ENCODE data around the gene ANXA6.
A peak's percentile ranks its signal among the peaks of the same experiment; 100 is the strongest.

ANXA6 gene

DNA sequence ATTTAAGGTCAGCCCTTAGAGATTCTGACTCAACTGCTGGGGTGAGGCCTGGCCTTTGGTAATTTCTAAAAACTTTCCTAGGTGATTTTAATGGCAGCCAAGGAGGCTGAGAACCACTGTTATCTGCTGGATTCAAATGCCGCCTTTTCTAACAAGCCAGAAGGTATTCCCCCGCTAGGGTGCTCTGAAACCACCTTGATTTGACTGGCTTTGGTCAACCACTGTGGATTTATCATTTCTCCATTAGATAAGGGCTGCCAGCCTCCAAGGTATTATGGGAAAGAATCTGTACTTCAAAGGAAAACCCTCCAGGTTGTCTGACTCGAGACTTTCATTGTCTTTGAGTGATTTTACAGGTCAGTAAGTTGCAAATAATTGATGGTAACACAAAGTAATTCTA lies 4.3 kb downstream of the ANXA6 start:
- no peak for DNase-seq (ENCODE audit: low spot score)

DNA sequence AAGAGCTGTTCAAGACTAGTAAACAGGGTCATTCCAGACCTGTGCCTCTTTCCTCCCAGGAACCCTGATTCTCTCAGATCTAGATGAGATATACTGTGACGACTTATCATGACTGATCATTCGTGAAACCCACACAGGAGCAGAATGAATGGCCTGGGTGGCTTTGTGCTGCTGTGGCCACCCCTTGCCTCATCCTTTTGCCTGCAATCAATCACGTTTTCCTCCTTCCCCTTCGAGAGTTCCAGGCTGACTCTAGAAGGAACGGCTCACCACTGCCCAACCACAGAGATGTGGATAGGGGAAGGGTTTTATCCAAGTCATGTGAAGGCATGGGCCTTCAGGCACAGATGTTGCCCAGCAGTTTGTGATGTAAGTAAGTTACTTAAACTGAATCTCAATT lies 5.8 kb downstream of the ANXA6 start:
- no peak for DNase-seq (ENCODE audit: low spot score)

DNA sequence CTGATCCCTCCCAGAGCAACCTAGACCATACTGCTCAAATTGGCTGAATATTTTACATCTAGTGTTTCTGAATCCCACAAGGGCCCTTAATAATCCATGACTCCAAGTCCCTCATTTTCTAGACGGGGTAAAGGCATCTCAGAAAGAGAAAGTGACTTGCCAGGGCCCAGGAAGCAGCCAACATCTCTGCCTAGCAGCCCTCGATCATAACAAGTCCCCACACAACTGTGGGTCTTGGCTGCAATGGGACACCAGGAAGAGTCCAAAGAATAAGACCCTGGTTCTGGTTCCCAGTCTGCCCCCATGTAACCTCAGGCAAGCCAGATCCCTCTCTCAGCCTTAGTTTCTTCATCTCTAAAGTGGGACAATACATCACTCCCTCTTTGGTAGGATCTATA lies 6.3 kb downstream of the ANXA6 start:
- DNase-seq (ENCODE audit: low spot score), result peak; percentile 31

DNA sequence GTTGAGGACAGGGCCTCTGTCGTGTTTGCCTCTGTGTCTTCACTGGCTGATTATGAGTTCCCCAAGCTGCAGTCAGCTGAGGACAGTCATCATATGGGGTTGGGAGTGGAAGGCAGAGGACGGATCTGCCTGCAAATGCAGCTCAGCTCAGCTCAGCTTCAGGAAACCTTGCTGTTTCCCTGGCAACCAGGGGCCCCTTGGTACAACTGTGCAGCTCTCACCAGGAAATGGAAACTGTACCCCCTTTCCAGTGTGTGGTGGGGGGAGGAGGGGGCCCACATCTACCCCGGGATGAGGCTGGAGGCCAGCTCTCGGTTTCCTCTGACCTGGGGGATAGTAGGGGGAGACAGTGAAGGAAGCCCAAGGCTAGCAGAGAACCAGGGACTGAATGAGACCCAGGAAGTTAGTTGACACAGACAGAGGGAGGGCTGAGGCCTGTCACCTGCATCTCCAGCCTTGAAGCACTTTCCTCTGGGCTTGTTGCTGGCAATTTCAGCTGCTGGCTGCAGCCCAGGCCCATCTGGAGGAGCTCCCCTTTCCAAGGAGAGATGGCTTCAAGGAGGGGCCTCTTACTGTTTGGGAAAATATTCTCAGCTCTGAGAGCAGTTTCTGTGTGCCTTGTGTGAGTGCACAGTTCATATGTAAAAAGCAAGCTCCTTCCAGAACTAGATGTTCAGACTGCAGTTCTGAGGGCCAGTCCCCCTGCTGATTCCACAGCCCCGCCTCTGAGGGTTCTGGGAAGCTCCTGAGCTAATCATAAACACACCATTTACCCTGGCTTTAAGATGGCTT lies 6.9 kb downstream of the ANXA6 start:
- peak; percentile 80 for DNase-seq (ENCODE audit: low spot score)

DNA sequence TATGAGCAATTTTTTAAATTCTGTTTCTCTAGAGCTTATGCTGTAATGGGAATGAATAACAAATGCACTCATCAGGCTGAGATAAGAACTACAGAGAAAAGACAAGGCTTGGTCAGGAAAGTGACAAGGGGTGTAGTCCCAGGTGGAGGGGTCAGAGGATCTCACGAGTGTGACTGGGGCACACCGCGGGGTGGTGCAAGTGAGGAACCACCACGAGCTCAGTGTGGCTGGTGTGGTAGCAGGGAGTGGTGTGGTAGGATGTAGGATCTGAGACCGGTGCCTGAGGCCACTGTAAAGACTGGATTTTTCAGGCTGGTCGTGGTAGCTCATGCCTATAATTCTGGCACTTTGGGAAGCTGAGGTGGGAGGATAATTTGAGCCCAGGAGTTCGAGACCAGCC lies 9.0 kb downstream of the ANXA6 start:
- DNase-seq (ENCODE audit: low spot score), result peak; percentile 25

DNA sequence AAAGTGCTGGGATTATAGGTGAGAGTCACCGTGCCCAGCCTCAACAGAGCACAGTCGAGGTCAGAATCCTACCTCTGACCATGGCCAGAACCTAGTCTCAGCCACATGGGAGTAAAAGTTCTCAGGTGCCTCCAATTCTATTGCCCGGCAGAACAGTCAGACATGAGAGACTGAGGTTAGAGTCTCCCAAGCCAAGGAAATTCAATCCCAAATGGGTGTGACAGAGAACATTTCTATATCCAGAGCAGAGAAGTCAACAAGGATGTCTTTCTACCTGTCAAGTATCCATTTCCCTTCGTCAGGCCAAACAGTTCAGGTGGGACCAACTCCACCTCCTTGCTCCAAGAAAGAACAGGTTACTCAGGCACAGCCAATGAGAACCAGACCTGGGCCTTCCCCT lies 10.5 kb downstream of the ANXA6 start:
- no peak for DNase-seq (ENCODE audit: low spot score)

DNA sequence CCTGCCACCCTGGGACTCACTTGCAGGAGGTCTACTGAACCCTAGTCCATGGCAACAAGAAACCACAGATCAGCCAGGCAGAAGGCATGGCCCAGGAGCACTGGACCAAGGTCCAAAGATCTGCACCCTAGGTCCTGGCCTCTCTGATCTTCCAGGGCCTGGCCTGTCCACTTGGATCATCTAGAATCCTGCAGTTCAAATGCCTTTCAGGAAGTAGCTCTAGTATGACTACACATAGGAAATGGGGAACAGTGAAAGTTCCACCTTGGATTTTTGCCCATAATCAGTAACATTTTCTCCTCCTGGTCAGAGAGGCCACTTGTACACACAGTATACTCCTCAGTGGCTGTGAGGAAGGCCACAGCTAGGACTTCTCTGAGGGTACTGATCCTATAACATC lies 11.5 kb downstream of the ANXA6 start:
- DNase-seq (ENCODE audit: low spot score), result no peak

DNA sequence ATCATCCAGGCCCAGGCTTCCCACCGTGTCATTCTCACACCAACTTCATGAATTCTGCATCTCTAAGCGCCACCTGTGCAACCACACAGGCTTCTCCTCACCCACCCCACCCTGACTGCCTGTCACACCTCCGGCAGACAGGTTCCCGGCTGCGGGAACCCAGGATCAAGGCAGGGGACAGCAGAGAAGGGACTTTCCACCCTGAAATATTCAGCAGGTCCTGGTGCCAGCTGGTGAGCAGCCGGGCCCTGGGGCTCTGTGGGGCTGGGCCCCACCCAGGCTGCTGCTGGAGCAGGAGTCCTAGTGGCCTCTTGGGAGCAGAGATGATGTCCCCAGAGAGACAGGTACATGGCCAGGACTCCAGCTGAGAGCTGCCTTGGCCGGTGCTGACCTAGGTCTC lies 12.7 kb downstream of the ANXA6 start:
- DNase-seq (ENCODE audit: low spot score), result no peak

DNA sequence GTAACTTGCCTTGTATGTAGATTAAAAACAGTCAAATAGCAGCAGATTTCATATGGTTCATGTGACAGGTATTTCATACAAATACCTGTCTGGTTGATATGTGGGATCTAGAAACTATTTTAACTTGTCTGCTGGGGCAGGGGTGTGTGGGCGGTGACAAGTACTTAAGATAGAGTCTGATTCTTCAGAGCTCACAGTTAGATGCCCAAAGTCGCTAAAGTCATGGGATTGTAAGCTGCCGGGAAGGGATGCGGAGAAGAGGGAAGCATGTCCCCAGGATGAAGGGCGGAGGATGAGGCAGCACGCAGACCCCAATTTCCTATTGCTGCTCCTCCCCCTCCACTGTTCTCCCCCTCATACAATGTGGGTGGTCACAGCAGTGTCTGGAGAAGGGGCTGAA lies 13.3 kb downstream of the ANXA6 start:
- no peak for DNase-seq (ENCODE audit: low spot score)

DNA sequence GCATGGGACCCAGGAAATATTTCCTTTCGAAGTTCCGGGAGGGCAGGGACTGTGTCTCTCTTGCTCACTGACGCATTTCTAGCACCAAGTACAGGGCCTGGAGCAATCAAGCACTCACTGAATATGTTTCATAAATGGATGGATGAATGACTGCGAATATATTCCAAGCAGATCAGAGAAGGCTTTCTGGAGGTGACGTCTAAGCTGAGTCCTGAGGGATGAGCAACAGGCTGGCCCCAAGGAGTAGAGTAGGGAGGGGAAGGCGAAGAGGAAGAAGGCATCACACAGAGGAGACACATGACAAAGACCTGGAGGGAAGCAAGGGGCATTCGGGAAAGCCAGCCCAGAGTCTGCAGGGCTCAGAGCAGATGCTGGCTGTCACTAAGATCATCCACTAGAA lies 13.9 kb downstream of the ANXA6 start:
- no peak for DNase-seq (ENCODE audit: low spot score)

DNA sequence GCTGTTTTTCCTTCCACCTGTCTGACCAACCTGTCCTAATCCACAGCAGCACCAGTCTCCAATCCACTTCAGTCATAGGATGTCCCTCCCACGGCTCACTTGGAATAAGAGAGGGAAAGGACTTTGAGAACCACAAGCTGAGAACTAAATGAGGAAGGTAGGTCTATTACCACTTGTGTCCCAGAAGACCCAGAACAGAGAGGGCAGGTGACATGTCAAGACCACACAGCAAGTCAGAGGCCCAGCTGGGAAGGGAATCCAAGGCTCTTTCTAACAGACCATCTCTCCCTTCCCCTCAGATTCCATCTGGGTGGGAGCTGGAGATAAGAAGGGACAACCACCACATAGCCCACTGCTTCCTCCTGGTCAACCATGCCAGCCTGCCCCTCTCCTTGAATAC lies 14.6 kb downstream of the ANXA6 start:
- DNase-seq (ENCODE audit: low spot score), result no peak

DNA sequence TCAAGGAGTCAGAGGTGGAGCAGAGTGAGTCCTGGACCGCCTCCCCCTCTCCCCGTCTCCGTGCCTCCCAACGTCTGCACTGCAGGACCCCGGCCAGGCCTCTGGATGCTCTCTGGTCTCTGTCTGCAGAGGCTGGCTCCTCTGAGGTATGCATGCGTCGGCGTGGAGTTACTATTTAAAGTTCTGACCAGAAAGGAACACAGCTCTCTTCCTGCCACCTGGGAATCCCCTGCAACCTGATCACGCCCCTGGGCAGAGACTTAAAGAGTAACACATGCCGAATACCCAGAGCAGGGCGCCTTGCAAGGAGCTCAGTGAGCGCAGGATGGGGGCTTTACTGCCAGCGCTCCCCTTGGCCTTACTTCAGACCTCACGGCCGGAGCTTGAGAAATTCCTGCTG lies 16.0 kb downstream of the ANXA6 start:
- peak; percentile 69 for DNase-seq (ENCODE audit: low spot score)

DNA sequence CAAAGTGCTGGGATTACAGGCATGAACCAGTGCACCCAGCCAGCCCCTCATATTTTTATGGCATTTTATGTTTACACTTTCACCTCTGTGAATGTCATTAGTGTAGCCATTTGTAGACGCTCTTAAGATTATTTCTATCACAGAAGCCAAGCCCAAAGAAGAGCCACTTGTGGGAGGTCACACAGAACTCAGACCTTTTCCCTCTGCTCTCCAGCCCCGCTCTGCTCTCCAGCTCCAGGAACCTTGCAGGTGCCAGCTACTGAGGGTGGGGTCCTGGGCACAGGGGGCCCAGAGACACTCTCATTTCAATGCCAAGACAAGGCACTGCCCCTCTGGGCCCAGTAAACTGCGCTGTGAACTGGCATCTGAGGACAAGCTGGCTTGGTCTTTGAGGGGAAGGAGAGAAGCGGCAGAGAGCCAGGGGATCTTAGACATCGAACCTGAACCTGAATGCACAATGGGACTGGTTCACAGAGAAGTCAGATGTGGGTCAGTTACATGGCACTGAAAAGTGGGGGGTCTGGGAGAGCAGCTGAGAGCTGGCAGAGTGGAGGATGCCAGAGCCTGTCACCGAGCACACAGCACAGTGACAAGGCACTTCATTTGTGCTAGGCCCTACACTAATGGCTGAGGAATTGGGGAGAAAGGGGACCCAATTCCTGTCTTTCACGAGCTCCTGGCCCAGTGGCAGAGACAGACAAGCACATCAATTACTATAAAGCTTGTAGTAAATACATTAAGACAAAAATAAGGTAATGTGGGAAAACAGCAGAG lies 16.7 kb downstream of the ANXA6 start:
- no peak for DNase-seq (ENCODE audit: low spot score)

DNA sequence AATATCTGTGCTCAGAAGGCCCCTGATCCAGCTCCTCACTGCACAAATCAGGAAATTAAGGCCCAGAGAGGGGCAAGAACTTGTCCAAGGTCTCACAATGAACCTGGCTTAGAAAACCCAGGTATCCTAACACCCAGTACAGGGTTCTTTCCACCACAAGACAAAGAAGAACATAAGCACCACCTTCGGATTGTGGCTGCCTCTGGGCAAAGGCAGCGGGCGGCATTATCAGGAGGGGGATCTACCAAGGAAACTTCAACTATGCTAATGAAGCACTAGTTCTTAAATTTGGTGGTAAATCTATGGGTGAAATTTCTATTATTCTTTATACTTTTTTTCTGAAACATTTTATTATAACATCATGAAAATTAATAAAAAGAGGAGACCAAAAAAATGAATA lies 17.9 kb downstream of the ANXA6 start:
- no peak for DNase-seq (ENCODE audit: low spot score)

DNA sequence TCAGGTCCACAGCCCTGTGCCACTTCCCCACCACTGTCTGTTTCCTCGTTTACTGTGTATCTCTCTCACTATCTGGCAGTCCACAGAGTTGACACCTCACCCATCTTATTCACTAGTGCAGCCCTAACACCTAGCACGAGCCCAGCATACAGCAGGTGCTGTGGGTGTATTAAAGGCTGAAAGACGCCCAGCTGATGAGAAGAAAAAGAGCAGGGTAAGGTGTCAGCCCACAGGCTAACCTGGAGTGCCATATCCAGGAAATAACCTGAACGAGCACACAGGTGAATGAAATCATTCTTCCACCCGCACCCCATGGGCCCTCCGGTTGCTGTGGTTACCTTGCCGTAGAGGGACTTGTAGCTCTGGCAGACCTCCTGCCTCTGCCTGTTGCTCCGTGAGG lies 18.6 kb downstream of the ANXA6 start:
- peak; percentile 46 for DNase-seq (ENCODE audit: low spot score)

DNA sequence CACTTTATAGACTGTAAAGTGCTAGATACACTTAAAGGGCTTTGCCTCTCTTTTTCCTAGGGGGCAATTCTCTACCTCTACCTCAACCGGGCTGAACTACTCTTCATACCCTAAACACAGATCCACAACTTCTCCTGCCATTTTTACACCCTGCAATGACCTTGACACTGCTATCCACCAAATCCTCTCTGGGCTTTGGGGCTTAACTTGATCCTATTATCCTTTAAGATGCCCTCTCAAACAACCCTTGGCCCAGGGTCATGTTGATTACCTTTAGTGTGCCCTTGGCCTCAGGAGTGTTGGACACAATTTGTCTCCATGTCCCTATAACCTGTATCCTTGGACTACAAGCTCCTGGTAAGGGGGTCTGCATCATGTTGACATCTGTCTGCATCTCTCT lies 19.5 kb downstream of the ANXA6 start:
- DNase-seq (ENCODE audit: low spot score), result no peak

DNA sequence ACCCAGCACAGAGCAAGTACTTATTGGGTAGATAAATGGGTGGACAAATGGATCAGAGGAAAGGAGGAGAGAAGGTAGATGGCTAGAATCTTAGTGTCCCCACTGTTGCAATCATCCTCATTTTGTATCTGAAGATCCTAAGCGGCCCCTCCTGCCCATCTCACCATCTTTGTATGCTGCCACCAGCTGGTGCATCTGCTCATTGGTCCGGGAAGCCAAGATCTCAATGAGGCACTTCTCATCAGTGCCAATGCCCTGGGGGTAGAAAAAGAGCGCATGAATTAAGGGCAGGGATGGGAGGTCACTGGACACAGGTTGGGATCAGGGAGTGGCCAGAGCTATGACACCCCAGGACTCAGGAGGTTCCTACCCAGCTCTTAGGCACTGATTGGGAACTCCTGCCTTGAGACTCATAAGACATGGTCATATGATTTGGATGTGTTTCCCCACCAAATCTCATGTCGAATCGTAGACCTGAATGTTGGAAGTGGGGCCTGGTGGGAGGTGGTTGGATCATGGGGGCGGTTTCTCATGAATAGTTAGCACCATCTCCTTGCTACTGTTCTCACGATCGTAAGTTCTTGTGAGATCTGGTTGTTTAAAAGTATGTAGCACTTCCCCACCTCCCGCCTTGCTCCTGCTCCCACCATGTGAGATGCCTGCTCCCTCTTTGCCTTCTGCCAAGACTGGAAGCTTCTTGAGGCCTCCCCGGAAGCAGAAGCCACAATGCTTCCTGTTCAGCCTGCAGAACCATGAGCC lies 20.3 kb downstream of the ANXA6 start:
- DNase-seq (ENCODE audit: low spot score), result no peak

DNA sequence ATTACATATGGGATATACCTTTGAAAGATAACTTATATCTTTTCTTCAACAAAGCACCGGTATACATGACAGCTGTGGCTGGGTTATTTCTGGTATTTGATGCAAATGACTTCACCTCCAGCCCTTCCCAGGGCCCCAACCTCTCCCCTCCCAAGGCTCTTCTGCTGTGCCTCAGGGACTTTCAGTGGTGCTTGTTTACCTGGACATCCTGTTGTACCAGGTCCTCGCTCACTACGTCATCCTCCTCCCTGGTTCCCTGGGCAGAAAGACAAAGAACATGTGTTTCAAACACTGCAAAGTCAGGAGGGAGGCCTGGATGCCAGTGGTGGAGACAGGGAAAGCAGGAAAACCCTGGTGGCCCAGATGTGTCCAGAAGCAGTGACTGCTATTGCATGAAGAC lies 23.4 kb downstream of the ANXA6 start:
- no peak for DNase-seq (ENCODE audit: low spot score)

DNA sequence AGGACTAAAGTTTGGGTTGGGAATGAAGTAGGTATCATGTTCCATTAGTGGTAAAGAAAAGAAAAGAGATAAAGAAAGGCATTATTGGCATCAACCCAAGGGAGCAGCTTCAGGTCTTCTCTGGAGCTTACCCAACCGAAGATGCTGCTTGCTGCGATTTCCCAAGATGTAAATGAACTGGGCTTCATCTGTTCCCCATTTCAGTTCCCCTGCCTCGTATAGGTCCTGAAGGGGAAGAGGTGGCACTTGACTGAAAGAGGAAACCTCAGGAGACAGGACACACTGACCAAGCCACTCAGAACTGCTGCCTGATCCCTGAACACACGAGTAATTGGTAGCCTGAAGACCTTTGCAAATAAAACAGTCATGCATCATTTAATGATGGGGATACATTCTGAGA lies 24.6 kb downstream of the ANXA6 start:
- no peak for DNase-seq (ENCODE audit: low spot score)

DNA sequence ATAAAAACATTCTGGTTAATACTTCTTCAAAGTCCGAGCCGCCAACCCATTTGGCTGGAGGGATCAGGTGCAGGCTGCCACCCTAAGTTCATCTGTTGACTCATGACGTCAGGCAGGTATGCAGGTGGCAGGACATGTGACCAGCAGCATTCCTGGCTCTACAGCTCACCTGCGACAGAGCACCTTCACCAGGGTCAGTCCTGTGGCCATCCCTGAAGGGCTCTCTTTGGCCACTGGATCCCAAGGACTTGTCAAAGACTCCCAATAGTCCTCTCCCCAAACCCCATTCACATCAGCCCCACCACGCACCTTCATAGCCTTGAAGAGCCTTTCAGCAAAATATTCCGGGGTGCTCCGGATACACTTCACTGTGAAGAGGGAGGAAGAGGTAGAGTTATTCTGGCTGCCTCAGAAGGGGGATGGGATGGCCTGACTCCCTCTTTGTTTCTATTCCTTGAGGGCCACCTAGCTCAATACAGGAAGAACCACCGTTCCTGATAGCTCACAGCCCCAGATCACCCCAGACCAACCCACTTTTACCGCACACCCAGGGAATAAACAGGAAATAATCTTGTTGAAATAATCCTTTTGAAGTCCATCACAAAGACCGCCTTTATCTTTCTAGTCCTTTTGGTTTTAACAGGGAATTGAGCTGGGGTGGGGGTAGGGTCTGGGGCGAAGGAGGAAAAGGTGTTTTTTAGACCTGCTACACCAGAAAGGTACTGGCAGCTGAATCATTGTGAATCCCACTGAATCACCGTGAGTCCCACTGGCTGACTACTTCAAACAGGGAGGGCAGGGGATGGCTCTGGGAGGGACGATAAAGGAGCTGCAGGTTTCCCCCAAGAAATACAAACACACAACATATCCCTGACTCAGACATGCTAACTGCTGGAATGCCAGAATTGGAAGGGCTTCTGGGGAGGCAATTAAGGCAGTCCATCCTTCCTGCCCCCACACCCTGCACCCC lies 26.4 kb downstream of the ANXA6 start:
- DNase-seq (ENCODE audit: low spot score), result no peak

DNA sequence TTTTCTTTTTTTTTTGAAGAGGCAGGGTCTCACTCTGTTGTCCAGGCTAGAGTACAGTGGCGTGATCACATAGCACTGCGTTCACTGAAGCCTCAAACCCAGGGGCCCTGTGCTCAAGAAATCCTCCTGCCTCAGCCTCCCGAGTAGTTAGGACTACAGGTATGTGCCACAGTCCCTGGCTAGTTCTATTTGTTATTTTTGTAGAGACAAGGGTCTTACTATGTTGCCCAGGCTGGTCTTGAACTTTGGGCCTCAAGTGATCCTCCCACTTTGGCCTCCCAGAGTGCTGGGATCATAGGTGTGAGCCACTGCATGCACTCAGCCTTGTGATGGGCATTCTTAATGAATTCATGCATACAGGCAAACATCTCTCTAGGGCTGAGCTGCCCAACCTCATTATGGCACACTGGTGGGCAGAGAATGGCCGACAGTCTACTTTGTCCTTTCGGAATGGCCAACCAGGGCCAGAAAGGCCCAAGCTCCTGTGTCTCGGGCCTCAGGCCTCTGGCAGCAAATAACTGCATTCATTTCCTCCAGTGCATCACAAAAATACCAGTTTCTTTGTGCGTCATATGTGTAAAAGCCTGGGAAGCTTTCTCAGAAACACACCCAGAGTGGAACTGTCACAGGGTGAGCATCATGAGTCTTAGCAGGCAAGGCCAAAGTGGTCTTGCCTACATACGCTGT lies 27.2 kb downstream of the ANXA6 start:
- no peak for DNase-seq (ENCODE audit: low spot score)

Data from CD4-positive, alpha-beta T cell treated with Interleukin-6 at 100 ng/mL for 8 hours (primary cell).